CD14-positive monocyte (primary cell): ENCODE data around the gene SEC24A. TPM values are rescaled to one million over a fixed set of nuclear protein-coding genes. Genes with fewer than 3 reads are reported as not detected.

Experiments
- DNase-seq, 3 donors: peaks; one replicate each; pipeline ENCODE4 v3.0.0-alpha.2; 2011 to 2022
- H2AFZ ChIP-seq: 2 replicates; pipeline ENCODE4 v1.6.0; 2012; ENCODE audit warnings: mild to moderate bottlenecking, low read depth, low read length, inconsistent platforms; ENCODE audit not compliant: insufficient read depth, poor library complexity, severe bottlenecking
- H3K27ac ChIP-seq, 2 donors: 1 replicate in 1 of 2; 2 replicates in 1 of 2; pipeline ENCODE4 v1.5.1; 2012 to 2013; ENCODE audit warnings: low read length in 2 of 2, control low read depth in 1 of 2, inconsistent platforms in 1 of 2, low read depth in 1 of 2, mild to moderate bottlenecking in 1 of 2
- H3K27me3 ChIP-seq, 2 donors: one replicate each; pipeline versions ENCODE4 v1.6.0 to v1.6.1; 2011 to 2013; ENCODE audit warnings: low read length in 2 of 2; ENCODE audit not compliant: control insufficient read depth in 2 of 2, insufficient read depth in 2 of 2
- H3K36me3 ChIP-seq, 2 donors: replicated peaks in 1 of 2; 1 replicate in 1 of 2; 2 replicates in 1 of 2; pipeline versions ENCODE4 v1.5.1 to v1.6.1; 2012 to 2013; ENCODE audit warnings: low read length in 2 of 2, control low read depth in 1 of 2, inconsistent platforms in 1 of 2, mild to moderate bottlenecking in 1 of 2; ENCODE audit not compliant: insufficient read depth in 2 of 2, control insufficient read depth in 1 of 2
- H3K4me1 ChIP-seq, 2 donors: 1 replicate in 1 of 2; 2 replicates in 1 of 2; pipeline versions ENCODE4 v1.5.1 to v1.6.1; 2012 to 2013; ENCODE audit warnings: low read length in 2 of 2, control low read depth in 1 of 2, inconsistent platforms in 1 of 2, mild to moderate bottlenecking in 1 of 2, moderate library complexity in 1 of 2; ENCODE audit not compliant: insufficient read depth in 2 of 2, control insufficient read depth in 1 of 2
- H3K4me2 ChIP-seq: replicated peaks from 2 replicates; pipeline ENCODE3; 2012; ENCODE audit warnings: low read length, moderate library complexity, mild to moderate bottlenecking; ENCODE audit not compliant: poor library complexity, severe bottlenecking; ENCODE audit errors: extremely low read depth
- H3K4me3 ChIP-seq, 3 experiments: fragments of 200-600 bp in 1 of 3; sonication (generic) in 1 of 3; replicated peaks in 1 of 3; 1 replicate in 2 of 3; 2 replicates in 1 of 3; pipeline ENCODE4 v1.5.1; 2011 to 2013; ENCODE audit warnings: low read length in 3 of 3, mild to moderate bottlenecking in 3 of 3, control low read depth in 2 of 3, low read depth in 2 of 3, inconsistent platforms in 1 of 3, moderate library complexity in 1 of 3
- H3K79me2 ChIP-seq: 2 replicates; pipeline ENCODE4 v1.6.0; 2012; ENCODE audit warnings: mild to moderate bottlenecking, control low read depth, inconsistent platforms, low read length, moderate library complexity; ENCODE audit not compliant: insufficient read depth
- H3K9ac ChIP-seq: 2 replicates; pipeline ENCODE4 v1.6.0; 2017; ENCODE audit warnings: low read length, mild to moderate bottlenecking; ENCODE audit not compliant: insufficient read depth, poor library complexity, severe bottlenecking
- H3K9me3 ChIP-seq, 2 donors: replicated peaks in 1 of 2; 1 replicate in 1 of 2; 2 replicates in 1 of 2; pipeline versions ENCODE4 v1.5.1 to v1.6.1; 2012 to 2013; ENCODE audit warnings: low read length in 2 of 2, control low read depth in 1 of 2; ENCODE audit not compliant: control insufficient read depth in 1 of 2, insufficient read depth in 1 of 2
- H4K20me1 ChIP-seq: 2 replicates; pipeline ENCODE4 v1.6.0; 2012; ENCODE audit warnings: mild to moderate bottlenecking, low read length, control low read depth, moderate library complexity; ENCODE audit not compliant: insufficient read depth
- H3K27ac Mint-ChIP-seq, 7 donors: one replicate each; pipeline ENCODE4 v1.8.0; 2020; ENCODE audit warnings: mild to moderate bottlenecking in 7 of 7, mixed read lengths in 7 of 7, moderate library complexity in 6 of 7, inconsistent platforms in 2 of 7
- H3K27me3 Mint-ChIP-seq, 3 donors: one replicate each; pipeline ENCODE4 v1.8.0; 2021 to 2022; ENCODE audit warnings: low read depth in 3 of 3, mild to moderate bottlenecking in 3 of 3, mixed read lengths in 3 of 3, moderate library complexity in 3 of 3, inconsistent platforms in 1 of 3
- H3K36me3 Mint-ChIP-seq, 2 donors: one replicate each; pipeline ENCODE4 v1.8.0; 2020; ENCODE audit warnings: mixed read lengths in 2 of 2, inconsistent platforms in 1 of 2, mild to moderate bottlenecking in 1 of 2
- H3K4me1 Mint-ChIP-seq: one replicate; pipeline ENCODE4 v1.8.0; 2020; ENCODE audit warnings: mild to moderate bottlenecking, mixed read lengths
- H3K4me3 Mint-ChIP-seq, 2 donors: one replicate each; pipeline ENCODE4 v1.8.0; 2020; ENCODE audit warnings: mild to moderate bottlenecking in 2 of 2, mixed read lengths in 2 of 2, moderate library complexity in 1 of 2
- H3K9me3 Mint-ChIP-seq, 7 donors: one replicate each; pipeline ENCODE4 v1.8.0; 2020 to 2022; ENCODE audit warnings: mixed read lengths in 7 of 7, mild to moderate bottlenecking in 6 of 7, moderate library complexity in 6 of 7, inconsistent platforms in 2 of 7
- CTCF ChIP-seq: fragments of 200-600 bp; IDR thresholded peaks from one replicate; pipeline ENCODE4 v1.8.0; 2022; ENCODE audit warnings: antibody characterized with exemption, mild to moderate bottlenecking
- WGBS: methylation state at CpG from one replicate; pipeline ENCODE4 v1.1.5; 2013; ENCODE audit warnings: missing lambda C conversion rate; ENCODE audit not compliant: insufficient coverage; 5-methylcytosine and 5-hydroxymethylcytosine counted together
- intact Hi-C, 2 donors: fragments of 100-400 bp; cut with micrococcal nuclease; formaldehyde crosslinking; loops; one replicate each; pipeline versions ENCODE4 v1.15.0 to v1.15.1; 2023
- polyA plus RNA-seq, 3 donors: library from polyadenylated mRNA; depleted of rRNA in 1 of 3; unstranded in 2 of 3; stranded (reverse) in 1 of 3; fragments of 300-500 nt in 2 of 3; fragments of >200 nt in 1 of 3; fragmentation: Illumina TruSeq in 2 of 3; gene quantifications; 1 replicate in 2 of 3; 2 replicates in 1 of 3; pipeline ENCODE4 v1.2.3, GENCODE V29; 2012 to 2021

SEC24A gene
- polyA plus RNA-seq, 3 donors = 4.9 to 8.5 (median 7.7) TPM

GRCh38 chr5:134604908-134605307 lies 43.7 kb upstream of the SEC24A start:
- no peak for TF ChIP-seq CTCF
- H3K9me3 ChIP-seq = no peaks in the 10 kb centered on the region
- Mint-ChIP-seq H3K27ac (no peak overlapping the region), H3K4me3 (no peak overlapping the region), H3K9me3 (no peaks in the 10 kb centered on the region), H3K4me1 (no peaks in the 10 kb centered on the region), H3K27me3 (peaks cover 0 to 2% (median 2%) of the 10 kb centered on the region in 3 donors), H3K36me3 (peaks cover 67 to 85% of the 10 kb centered on the region in 2 donors)
- H3K79me2 ChIP-seq = no peaks in the 10 kb centered on the region
- DNase-seq = no peak
- H3K4me1 ChIP-seq = no peaks in the 10 kb centered on the region
- H3K4me3 ChIP-seq = no peak overlapping the region
- H3K27me3 ChIP-seq = no peaks in the 10 kb centered on the region
- H3K27ac ChIP-seq = no peak overlapping the region
- no peaks in the 10 kb centered on the region for H4K20me1 ChIP-seq
- H3K36me3 ChIP-seq = peaks cover 67 to 86% of the 10 kb centered on the region in 2 donors
- no peak overlapping the region for H3K4me2 ChIP-seq
- no peak overlapping the region for H2AFZ ChIP-seq
- intact Hi-C loops = no loop called here
- H3K9ac ChIP-seq = no peak overlapping the region
- no CpG with 5 or more reads among the region's 1 CpG for WGBS

- H4K20me1 ChIP-seq = no peaks in the 10 kb centered on the region
- 100% methylated on average over 1 of the region's 5 CpGs for WGBS
- H3K36me3 Mint-ChIP-seq = peaks cover 80 to 94% of the 10 kb centered on the region in 2 donors
Measured at GRCh38 chr5:134606726-134607125, 41.9 kb upstream of the SEC24A start.

More at GRCh38 chr5:134606726-134607125, 41.9 kb upstream of the SEC24A start:
- H3K27ac ChIP-seq = no peak overlapping the region
- H3K79me2 ChIP-seq = no peaks in the 10 kb centered on the region
- no peak overlapping the region for H2AFZ ChIP-seq
- H3K4me3 Mint-ChIP-seq = no peak overlapping the region
- no peaks in the 10 kb centered on the region for H3K9me3 ChIP-seq
- DNase-seq = no peak
- TF ChIP-seq CTCF = no peak
- H3K4me1 ChIP-seq = no peaks in the 10 kb centered on the region
- no peaks in the 10 kb centered on the region for H3K27me3 Mint-ChIP-seq
- H3K9me3 Mint-ChIP-seq = no peaks in the 10 kb centered on the region
- H3K27me3 ChIP-seq = no peaks in the 10 kb centered on the region
- no peaks in the 10 kb centered on the region for H3K4me1 Mint-ChIP-seq
- intact Hi-C loops = no loop called here
- no peak overlapping the region for H3K4me2 ChIP-seq
- H3K36me3 ChIP-seq = peaks cover 82 to 100% of the 10 kb centered on the region in 2 donors
- H3K9ac ChIP-seq = no peak overlapping the region
- no peak overlapping the region for H3K4me3 ChIP-seq
- H3K27ac Mint-ChIP-seq = no peak overlapping the region
